HG03378 (cell line): ENCODE data around the gene TBCD.
"Not testable (repeated sequence)": the region's sequence is repeated elsewhere in the genome, so short reads cannot be mapped to it uniquely, and the experiment has no call there.

Experiments used
- ATAC-seq: cut with Tn5 transposase; IDR thresholded peaks from one replicate; pipeline ENCODE4 v1.9.1; 2021; ENCODE audit warnings: mild to moderate bottlenecking, moderate library complexity; ENCODE audit not compliant: unreplicated experiment

TBCD gene

DNA sequence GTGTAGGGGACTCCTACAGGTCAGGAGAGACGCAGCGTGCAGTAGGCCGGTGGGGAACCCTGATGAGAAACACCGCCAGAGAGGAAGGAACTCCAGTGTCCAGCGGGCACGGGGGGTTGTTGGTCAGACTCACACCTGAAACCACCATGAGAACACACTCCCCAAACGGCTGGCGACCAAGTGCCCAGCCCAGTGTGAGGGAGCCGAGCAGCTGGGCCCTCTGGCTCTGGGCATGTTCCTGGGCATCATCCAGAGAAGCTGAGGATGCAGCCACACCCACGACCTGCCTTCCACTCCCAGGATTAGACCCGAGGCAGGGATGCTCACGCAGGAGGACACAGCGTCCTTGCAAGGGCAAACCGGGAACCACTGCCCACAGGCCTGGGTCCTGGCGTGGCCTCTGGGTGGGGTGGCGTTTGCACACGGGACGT lies 196.2 kb downstream of the TBCD start:
- no peak for ATAC-seq

DNA sequence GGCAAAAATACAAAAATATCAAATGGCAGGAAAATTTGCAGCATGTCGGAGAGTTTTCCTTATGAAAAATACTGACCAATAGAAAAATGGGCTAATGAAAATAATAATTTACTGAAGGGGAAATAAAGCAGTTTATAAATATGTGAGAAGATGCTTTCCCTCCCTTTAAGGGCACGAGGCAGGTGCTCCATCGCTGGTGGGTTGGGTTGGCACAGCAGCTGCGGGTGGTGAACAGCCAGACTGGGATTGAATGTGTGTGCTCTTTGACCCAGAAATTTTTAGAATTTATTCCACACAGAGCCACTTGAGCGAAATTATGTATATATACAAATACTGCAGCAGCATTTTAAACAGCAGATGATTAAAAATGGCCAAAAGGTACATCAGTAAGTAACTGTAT lies 197.1 kb downstream of the TBCD start:
- ATAC-seq = no peak

DNA sequence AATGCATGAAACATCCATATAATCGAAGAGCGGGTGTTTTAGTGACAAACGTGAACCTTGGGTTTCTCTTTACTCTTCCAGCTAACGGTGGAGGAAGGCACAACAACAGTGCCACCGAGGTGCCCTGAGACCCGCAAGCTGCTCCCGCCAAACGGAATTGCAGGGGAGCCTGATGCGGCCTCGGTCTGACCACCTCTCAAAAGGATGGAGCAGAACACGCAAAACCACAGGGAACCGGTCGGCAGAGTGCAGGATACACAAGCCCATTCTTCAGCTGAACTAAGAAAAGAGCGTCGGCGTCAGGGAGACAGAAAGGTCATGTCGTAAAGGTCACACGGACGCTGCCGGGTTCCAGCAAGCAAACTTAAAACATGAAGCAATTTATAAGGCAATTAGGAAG lies 197.5 kb downstream of the TBCD start:
- no peak for ATAC-seq

DNA sequence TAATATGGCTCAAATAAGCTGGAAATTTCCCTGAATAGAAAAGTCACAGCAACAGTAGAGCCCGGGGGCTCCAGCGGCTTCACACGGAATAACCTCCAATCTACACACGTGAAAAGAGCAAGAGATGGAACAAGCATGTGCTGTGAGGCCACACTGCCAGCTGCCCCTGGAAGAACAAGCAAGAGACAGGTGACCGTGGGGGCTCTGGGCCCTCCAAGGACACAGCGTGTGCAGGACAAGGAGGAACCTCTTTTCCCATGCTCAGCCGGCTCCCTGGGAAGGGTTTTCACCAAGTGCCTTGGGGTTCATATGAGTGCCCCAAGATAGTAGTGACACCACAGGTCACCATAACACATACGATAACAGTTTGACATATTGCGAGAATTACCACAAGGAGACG lies 198.1 kb downstream of the TBCD start:
- no peak for ATAC-seq

DNA sequence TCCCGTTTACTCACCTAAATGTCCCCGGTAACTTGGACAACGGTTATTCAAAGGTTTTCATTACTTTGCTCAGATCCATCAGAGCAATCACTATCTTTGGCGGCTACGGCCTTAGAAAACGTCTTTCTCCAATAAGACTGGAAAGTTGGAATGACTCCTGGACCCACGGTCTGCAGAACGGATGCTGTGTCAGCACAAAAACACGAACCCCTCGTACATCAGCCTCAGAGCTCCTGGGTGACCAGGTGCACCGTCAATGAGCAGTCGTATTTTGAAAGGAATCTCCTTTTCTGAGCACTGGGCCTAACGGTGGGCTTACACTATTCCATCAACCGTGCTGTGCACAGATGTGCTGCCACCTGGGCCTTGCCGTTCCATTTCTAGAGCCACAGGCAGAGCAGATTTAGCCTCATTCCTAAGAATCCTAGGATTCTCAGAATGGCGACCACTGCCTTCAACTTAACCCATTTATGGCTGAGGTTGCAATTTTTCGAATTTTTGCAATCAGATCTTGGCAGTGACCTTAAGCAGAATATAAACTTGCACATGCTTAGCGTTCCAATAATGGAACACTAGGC lies 198.7 kb downstream of the TBCD start:
- ATAC-seq = no peak

DNA sequence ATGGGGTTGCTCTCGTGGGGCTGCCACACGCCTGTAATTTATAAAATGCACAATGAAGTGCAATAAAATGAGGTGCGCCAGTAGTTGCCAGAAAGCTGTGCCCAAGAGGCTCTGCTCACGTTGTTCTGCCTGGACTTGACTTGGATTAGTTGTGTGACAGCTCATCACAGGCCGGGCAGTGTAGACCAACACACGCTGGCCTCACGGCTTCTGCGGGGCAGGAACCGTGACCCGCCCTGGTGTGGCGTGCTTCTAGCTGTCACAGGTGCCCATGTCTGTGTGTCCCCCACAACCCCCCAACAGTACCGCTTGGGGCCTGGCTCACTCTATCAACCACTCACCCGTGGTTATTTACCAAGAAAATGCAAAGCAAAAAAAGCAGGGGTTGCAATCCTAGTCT lies 200.2 kb downstream of the TBCD start:
- ATAC-seq = no peak

DNA sequence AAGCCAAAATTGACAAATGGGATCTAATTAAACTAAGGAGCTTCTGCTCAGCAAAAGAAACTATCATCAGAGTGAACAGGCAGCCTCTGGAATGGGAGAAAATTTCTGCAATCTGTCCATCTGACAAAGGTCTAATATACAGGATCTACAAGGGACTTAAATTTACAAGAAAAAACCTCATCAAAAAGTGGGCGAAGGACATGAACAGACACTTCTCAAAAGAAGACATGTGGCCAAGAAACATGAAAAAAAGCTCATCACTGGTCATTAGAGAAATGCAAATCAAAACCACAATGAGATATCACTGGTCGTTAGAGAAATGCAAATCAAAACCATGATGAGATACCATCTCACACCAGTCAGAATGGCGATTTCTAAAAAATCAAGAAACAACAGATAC lies 203.2 kb downstream of the TBCD start:
- not testable (repeated sequence) for ATAC-seq

DNA sequence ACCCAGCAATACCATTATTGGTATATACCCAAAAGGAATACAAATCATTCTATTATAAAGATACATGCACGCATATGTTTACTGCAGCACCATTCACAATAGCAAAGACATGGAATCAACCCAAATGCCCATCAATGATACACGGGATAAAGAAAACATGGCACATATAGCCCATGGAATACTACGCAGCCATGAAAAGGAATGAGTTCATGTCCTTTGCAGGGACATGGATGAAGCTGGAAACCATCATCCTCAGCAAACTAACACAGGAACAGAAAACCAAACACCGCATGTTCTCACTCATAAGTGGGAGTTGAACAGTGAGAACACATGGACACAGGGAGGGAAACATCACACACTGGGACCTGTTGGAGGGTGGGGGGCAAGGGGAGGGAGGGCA lies 203.8 kb downstream of the TBCD start:
- ATAC-seq = not testable (repeated sequence)

DNA sequence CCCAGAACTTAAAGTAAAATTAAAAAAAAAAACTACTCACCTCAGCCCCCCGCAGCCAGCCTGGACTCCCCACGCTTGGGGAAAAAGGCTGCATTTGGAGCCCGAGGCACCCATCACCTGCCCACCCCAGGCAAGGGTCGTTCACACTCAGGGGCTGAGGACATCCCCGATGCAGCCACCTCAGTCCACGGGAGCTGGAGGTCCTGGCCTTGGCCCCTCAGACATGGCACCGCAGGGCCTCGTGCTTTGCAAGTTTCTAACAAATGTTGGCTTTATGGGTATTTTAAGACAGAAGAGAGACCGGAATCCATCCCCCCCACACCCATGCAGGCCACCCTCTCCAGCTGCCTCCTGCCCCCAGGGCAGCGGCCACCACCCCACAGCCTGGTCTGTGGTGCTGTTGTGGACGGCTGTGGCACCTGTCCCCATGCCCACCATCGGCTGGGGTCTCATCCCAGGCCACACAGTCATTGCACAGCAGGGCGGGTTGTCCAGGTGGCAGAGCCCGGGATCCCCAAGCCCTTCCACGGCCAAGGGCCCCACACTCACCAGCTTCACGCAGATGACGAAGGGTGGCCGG lies 204.4 kb downstream of the TBCD start:
- ATAC-seq = no peak

DNA sequence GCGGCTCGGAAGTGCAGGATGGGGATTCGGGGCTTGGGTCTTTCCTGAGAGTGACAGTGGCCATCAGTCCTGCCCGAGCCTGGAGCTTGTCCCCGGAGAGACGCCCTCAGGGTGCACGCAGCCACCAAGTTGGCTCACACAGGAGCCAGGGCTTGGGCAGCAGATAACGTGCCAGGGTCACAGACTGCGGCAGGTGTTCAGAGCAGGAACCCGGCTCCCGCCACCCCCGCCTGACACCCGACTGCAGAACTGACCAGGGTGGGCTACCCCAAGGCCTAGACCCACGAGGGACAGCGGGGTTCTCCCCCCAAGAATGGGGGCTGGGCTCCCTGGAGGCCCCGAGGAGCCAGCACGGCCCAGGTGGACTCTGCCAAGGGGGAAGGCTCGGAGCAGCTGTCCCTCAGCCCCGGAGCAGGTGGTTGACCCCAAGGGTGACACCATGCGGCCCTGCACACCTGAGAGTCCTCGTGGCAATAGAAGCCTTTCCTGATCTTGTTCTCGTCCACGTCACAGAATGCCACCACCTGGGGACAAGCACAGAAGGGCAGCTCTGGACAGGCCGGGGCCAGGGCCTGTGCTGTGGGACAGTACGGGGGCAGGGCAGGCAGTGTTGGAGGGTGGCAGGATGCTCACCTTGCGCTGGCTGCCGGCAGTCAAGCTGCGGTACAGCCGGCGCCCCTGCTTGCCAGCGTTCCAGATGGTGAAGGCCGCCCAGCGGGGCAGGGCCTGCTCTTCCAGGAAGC lies 205.0 kb downstream of the TBCD start:
- no peak for ATAC-seq

DNA sequence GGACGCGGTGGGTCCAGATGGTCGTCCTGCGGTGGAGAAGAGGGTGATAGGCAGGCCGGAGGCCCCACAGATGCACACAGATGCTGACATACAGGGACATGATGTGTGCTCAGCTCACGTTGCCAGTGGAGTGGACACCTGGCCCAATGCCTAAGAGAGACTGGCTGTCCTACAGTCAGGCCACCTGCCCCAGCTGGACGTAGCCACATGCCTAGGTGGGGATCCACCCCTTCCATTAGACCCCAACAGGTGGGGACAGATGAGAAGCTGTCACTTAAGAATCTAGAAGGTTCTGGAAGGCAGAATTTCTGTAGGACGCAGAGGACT lies 205.6 kb downstream of the TBCD start:
- ATAC-seq = no peak

DNA sequence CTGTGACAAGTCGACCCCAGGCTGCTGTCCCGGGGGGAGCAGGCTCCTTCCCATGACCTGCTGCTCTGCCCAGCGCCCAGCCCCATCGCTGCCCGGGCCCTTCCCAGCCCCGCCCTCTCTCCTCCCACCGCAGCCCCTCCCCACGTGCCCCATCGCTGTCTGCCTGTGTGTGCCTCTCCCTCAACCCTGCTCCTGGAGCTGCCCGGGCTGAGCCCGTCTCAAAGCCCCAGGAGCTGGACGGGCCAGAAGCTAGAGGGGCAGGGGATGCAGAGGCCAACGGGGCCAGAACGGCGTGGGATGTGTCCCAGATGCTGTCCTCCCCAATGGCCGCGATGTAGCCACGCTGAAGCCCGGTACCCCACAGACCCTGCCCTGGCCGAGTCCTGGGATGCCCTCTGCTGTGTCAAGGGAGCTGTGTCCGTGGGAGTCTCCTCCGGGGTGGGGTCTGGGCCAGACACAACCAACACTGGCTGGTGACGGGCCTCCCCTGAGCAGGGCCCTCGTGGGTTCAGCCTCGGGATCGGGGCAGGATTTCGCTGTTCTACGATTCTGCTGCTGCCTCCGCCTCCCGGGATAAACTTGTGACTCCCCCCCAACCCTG lies 206.2 kb downstream of the TBCD start:
- no peak for ATAC-seq

DNA sequence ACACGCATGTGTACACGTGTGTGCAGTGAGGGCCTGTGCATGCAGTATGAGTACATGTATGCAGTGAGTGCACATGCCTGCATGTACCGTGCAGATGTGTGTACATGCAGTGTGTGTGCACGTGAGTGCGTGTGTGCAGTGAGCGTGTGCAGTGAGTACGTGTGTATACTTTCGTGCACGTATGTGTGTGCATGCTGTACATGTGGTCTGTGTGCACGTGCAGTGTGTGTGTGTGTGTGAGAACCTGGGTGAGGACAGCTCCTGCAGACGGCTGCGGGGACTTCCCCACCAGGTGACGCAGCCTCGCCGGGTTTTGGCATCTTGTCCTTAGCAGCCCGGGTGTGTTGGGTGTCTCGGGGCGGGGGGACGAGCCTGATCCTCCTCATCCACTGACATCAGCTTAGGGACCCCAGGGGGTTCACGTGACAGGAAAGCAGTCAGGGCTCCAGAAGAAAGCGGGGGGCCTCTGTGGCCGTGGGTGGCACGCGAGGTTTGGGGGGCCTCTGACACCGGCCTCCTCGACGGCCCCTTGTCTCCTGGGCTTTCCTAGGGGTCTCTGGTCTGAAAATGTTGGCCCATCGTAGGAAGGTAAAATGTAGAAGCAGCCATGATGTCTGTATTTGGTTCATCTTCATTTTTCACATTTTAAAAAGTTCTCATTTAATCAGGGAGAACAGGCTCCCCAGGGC lies 207.5 kb downstream of the TBCD start:
- no peak for ATAC-seq

DNA sequence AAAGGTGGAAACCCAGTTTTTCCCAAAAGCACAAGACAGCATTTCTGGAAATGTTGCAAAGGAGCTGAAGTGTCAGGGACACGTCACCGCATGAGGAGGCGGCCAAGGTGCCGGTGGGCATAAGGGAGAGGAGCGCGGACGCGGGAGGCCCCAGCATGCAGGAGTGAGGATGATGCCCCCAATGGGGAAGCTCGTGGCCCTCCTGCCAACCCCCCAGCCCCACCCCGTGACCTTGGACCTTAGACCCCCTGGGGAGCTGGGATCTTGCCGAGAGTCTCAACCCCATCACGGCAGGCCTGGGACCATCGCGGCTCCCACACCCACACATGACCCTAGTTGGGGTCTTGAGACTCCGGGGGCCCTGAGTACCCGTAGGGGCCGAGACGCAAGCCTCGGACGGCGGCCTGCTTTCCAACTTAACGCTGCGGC lies 208.1 kb downstream of the TBCD start:
- ATAC-seq = no peak

DNA sequence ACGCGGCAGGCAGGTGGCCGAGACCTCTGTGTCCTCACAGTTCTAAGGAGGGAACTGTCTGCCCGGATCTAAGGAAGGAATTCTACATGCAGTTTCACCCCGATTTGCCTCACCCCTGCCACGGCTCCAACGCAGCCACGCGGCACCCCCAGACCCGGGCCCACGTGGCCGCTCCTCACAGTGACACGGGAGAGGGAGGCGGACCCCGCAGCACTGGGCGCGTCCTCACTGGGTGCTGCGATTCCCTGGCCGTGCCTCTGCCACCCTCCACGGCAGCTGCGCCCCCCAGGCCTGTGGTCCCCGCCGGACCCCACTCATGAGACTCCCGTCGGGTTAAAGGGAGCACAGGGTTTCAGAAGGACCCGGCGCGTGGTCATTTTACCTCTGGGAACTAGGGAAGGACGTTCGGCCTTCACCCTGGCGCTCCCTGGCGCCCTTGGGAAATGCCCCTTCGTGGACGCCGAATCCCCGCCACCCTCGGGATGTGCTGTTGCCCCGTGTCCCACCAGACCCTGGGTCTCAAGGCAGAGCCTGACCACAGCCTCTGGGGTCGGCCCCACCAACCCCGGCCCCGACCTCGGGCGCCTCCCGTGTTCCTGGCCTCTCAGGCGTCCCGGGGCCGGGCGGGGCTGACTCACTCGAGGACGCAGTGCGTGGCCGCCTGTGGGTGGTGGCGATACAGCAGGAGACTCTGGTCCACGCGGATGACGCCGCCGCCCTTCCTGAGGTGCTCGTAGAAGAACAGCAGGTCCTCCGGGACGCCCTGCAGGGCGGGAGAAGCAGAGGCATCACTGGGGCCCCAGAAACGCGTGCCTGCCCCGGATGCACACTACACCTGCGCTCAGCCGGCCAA lies 208.8 kb downstream of the TBCD start:
- no peak for ATAC-seq

DNA sequence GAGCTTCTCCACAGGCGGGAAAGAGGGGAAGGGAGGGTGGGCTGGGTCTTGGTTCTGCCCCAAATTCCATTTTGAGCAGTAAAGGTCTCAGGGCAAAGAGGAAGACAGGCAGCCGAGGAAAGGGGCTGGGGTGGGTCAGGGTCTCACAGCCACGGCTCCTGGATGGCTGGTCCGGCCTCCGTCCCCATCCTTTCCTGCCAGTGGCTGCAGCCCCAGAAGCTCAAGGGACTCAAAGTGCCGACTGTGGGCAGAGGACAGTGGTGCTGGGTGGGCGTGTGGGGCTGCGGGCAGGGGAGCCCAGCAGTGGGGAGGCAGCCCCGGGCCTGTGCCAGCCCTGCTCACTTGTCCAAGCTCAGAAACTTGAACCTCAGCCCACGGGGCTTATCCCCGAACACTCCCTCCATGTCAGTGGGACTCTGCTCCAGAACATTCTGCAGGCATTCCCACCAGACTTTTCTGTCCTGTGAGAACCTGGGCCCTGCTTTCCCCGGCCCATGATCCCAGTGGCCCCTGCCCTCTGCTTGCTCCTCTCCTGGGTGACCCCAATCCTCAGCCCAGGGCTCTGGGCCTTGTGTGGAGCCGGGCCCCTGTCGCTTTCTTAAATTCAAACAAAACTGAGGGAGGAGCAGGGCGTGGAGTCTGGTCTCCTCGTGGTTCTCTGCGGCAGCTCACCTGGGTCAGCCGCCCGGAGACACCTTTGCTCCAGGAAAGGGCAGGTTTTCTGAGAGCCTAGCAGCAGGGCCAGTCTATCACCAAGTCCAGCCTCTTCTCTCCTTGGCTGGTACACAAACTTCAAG lies 209.7 kb downstream of the TBCD start:
- no peak for ATAC-seq

DNA sequence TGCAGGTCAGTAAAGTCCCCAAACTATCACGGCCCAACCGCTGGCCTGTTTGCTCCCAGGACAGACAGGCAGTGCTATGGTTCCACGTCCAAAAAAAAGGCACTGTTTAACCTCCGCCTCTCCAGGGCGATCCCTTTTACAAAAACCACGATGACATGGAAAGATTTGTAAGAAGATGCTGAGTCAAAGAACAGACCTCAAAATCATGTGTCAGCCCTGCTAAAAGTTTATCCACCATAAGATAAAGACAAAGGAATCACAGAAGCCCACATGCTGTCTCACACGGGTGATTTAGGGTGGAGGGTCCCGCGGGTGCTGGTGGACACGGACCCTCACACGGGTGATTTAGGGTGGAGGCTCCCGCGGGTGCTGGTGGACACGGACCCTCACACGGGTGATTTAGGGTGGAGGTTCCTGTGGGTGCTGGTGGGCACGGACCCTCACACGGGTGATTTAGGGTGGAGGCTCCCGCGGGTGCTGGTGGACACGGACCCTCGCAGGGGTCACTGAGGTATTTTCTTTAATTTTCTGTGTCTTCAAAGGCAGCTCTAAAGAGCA lies 210.4 kb downstream of the TBCD start:
- ATAC-seq = no peak

DNA sequence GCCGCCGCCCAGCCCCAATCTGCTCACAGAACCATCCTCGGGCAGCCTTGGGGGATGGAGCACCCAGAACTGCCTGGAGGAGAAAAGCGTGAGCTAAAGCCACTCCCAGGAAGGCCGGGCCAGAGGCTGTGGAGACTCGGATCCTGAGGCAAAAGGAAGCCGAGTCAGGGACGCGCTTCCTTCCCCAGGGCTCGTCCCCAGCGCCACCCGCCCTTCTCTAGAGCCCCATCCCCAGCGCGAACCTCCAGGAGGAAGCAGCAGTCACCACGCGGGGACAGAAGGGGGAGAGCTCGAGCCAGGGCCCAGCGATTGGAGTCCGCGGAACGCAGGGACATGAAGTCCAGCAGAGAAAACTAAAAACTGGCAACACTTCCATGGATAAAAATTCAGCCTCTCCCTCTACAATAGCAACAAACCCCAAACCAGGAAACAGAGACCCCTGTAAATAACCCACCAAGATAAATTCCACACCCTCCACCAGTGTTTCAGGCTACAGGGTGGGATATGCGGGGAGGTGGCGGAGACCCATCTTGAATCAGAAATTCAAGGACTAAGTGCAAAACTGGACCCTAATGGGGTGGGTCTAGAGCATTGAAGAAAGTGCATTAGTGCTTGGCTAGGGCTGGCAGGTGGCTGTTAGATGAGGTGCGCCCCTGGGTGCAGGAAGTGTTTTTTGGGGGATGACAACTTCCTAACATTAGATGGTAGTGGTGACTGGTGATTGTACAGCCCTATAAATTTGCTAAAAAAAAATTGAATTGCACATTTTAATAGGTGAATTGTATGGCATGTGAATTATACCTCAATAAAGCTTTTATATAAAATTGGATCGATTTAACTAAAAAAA lies 211.5 kb downstream of the TBCD start:
- no peak for ATAC-seq

DNA sequence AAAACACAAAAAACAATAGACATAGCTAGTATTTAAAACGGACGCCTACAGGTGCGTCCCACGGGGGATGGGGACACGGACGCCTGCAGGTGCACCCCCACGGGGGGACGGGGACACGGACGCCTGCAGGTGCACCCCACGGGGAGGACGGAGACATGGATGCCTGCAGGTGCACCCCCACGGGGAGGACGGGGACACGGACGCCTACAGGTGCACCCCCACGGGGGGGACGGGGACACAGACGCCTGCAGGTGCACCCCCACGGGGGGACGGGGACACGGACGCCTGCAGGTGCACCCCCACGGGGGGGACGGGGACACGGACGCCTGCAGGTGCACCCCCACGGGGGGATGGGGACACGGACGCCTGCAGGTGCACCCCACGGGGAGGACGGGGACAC lies 212.6 kb downstream of the TBCD start:
- ATAC-seq = not testable (repeated sequence)
